HUES48 (cell line): ENCODE measurements around the gene THAP7.

Experiments
- H3K27ac ChIP-seq: one replicate; pipeline ENCODE4 v1.7.0; 2013; ENCODE audit warnings: low read depth, low read length, inconsistent platforms
- H3K27me3 ChIP-seq: 2 replicates; pipeline ENCODE4 v1.6.1; 2013; ENCODE audit warnings: mild to moderate bottlenecking, low read length; ENCODE audit not compliant: control insufficient read depth, insufficient read depth
- H3K36me3 ChIP-seq: 2 replicates; pipeline ENCODE4 v1.6.1; 2013; ENCODE audit warnings: low read length; ENCODE audit not compliant: control insufficient read depth, insufficient read depth
- H3K4me1 ChIP-seq: 2 replicates; pipeline ENCODE4 v1.6.1; 2013; ENCODE audit warnings: mild to moderate bottlenecking, low read length; ENCODE audit not compliant: control insufficient read depth, insufficient read depth
- H3K4me3 ChIP-seq: 2 replicates; pipeline ENCODE4 v1.5.1; 2013; ENCODE audit warnings: mild to moderate bottlenecking, low read depth, low read length
- H3K9ac ChIP-seq: 2 replicates; pipeline ENCODE4 v1.6.1; 2013; ENCODE audit warnings: mild to moderate bottlenecking, low read depth, low read length, moderate library complexity
- H3K9me3 ChIP-seq: 2 replicates; pipeline ENCODE4 v1.6.1; 2013; ENCODE audit warnings: low read length; ENCODE audit not compliant: control insufficient read depth, insufficient read depth

The THAP7 gene

DNA sequence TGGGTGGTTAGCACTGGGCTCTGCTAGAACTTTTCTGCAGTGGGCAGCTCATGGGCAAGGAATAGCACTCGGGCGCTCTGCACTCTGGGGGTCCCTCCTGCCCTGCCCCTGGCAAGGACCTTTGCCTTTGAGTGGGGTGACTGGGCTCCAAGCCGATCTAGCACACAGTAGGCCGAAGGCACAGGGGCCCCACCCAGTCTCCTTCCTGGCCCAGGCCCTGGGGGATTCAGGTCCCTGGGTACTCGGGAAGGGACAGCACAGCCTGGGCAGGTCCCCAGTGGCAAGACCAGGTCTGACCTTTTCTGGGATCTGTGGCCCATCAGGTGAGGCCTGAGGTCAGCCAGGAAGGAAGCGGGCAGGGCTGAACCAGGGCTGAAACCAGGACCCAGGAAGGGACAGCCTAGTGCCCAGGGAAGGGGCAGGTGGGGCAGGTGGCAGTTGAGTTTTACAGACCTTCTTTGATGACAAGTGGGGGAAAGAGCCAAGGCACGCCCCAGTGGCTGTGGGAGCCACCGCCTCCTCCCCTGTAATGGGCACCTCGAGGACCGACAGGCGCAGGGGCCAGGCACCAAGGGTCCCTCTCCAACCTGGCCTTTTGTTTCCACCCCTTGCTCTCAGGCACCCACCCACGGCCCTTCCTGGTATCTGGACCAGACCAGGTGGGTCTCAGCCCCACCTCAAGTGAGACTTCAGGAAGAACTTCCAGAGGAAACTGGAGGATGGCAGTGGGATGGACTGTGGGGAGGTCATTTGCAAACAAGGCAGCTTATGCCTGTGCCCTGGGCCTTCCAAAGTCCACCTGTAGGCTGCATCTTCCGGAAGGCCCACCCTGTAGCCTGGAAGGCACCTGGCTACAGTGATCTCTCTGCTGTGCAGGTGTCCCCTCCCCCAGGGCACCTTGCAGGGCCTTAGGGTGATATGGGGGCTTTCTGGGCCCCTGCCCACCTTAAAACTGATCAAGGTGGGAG lies 35.7 kb downstream of the THAP7 start:
- Histone ChIP-seq H3K9me3 (no peaks in the 10 kb centered on the region), H3K9ac (no peak overlapping the region), H3K36me3 (no peaks in the 10 kb centered on the region), H3K27me3 (peaks cover 83% of the 10 kb centered on the region), H3K4me1 (peaks cover 9% of the 10 kb centered on the region; the same call in 1 of the 2 replicates), H3K4me3 (no peak overlapping the region), H3K27ac (no peak overlapping the region)

DNA sequence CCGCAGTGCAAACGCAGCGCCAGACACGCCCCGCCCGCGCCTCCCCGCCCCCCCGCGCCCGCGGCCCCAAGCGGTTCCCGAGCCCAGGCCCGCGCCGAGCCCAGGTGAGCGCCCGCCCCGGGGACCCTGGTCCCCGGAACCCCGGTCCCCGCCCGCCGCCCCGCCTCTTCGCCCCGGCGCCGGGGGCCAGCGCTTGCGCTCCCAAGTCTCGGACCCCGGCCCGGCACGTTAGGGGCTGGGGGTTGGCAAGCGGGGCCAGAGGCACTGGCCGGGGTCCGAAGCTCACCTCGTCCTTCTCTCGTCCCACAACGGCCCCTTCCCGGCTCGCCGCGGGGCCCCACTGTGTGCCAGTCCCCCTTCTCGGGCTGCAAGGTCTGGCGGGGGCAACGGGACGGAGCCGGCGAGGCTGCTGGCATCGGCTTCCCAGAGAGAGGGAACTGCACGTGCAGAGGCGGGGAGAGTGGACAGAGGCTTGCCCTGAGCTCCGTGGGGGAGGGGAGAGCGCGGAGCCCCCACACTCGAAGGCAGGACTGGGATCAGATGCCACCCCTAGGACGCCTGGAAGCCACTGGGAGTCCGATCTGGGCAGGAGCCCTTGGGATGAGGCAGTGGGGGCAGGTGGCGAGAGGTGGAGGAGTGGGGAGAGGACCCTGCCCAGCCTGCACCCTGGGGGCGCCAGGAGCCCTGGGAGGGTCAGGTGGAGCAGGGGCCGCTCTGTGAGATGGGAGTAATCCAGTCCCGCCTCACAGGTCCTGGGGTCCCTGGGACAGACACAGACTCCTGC lies 36.6 kb downstream of the THAP7 start:
- peaks cover 9% of the 10 kb centered on the region; the same call in 1 of the 2 replicates for H3K4me1 ChIP-seq
- H3K9ac ChIP-seq, result no peak overlapping the region
- H3K36me3 ChIP-seq, result no peaks in the 10 kb centered on the region
- H3K27me3 ChIP-seq, result peaks cover 78% of the 10 kb centered on the region
- peak overlapping the region; percentile 52; the same call in 1 of the 2 replicates for H3K4me3 ChIP-seq
- no peaks in the 10 kb centered on the region for H3K9me3 ChIP-seq
- no peak overlapping the region for H3K27ac ChIP-seq

DNA sequence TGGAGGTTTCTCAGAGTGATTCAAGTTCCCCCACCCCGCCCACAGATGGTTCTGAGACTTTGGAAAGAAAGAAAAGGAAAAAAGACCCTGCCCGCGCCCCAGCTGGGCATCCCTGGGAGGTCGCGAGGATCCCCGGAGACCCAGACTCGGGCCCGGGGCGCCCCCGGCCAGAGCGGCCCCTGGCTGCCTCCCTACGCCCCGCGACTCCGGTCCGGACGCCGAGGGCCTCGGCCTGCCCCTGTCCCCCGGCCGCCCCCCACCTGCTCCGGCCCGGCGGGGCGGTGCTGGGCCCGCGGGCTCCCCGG lies 37.2 kb downstream of the THAP7 start:
- H3K4me1 ChIP-seq, result peaks cover 9% of the 10 kb centered on the region; the same call in 1 of the 2 replicates
- H3K27ac ChIP-seq, result no peak overlapping the region
- H3K9ac ChIP-seq, result no peak overlapping the region
- no peaks in the 10 kb centered on the region for H3K9me3 ChIP-seq
- peak overlapping the region; percentile 52 for H3K4me3 ChIP-seq
- peaks cover 72% of the 10 kb centered on the region for H3K27me3 ChIP-seq
- H3K36me3 ChIP-seq, result no peaks in the 10 kb centered on the region

DNA sequence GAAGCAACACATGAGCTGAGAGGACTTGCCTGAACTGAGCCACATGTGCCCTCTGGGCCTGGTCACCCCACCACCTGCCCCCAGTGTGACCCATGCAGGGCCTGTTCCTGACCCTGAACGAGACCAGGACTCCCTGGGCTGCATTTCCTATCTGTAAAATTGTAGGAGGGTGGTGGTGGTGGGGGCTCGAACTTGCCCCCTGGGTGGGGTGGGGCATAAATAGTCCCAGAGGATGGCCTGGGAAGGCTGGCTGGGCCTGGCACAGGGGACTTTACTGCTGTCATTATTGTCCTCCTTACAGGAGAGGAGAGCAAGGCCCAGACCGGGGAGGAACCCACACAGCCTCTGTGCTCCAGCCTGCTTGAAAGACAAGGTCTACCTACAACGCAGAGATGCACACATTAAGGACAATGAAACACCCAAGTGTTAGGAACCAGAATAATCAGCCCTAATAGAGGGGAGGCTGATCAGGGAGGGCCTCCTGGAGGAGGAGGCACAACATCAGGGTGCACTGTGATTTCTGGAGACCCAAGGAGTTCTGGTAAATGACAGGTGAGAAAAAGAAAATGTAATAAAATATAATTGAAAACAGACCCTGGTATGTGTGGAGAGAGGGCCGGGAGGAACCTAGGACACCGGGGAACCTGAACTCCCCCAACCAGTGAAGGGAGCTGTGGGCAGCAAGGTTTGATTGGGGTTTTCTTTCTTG lies 37.7 kb downstream of the THAP7 start:
- H3K9ac ChIP-seq, result no peak overlapping the region
- H3K36me3 ChIP-seq, result no peaks in the 10 kb centered on the region
- no peaks in the 10 kb centered on the region for H3K9me3 ChIP-seq
- no peak overlapping the region for H3K27ac ChIP-seq
- H3K27me3 ChIP-seq, result peaks cover 67% of the 10 kb centered on the region
- H3K4me3 ChIP-seq, result peak overlapping the region; percentile 52
- peaks cover 9% of the 10 kb centered on the region; the same call in 1 of the 2 replicates for H3K4me1 ChIP-seq

DNA sequence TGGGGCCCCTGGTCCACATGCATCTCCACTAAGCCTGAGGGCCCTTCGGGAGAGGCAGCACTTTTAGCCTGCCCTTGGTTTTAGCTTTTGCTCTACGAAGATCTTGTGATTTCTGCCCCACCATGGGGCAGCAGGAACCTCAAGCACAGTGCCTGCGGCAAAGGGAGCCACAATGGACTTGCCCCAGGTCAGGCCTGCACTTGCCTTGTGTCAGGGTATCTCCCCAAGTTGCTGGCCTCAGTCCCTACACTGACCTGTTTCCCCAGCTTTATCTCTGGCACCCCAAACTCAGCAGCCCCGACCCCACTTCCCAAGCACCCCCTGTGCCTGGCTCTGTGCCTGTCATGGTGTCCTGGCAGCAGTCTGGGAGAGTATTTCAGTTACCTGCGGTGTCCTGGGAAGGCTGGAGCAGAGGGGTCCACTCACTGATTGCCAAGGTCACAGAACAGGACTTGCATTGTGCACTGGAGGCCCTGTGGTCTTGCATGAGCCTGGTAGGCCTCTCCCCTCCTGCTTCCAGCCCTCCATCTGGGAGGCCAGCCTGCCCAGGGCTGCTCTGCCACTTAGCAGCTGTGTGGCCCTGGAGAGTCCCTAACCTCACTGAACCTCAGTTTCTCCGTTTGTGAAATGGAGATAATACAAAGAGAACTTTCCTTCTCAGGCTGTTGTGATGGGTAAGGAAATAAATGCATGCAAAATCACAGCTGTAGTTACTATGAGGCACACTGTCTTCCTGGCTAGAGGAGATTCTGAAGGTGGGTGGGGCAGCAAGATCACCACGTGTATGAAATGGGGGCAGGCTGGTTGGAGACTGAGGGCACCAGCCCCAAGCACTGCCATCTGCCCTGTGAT lies 38.5 kb downstream of the THAP7 start:
- H3K9me3 ChIP-seq, result no peaks in the 10 kb centered on the region
- no peak overlapping the region for H3K9ac ChIP-seq
- peaks cover 9% of the 10 kb centered on the region; the same call in 1 of the 2 replicates for H3K4me1 ChIP-seq
- no peaks in the 10 kb centered on the region for H3K36me3 ChIP-seq
- H3K27me3 ChIP-seq, result peaks cover 61% of the 10 kb centered on the region
- H3K27ac ChIP-seq, result no peak overlapping the region
- H3K4me3 ChIP-seq, result no peak overlapping the region

DNA sequence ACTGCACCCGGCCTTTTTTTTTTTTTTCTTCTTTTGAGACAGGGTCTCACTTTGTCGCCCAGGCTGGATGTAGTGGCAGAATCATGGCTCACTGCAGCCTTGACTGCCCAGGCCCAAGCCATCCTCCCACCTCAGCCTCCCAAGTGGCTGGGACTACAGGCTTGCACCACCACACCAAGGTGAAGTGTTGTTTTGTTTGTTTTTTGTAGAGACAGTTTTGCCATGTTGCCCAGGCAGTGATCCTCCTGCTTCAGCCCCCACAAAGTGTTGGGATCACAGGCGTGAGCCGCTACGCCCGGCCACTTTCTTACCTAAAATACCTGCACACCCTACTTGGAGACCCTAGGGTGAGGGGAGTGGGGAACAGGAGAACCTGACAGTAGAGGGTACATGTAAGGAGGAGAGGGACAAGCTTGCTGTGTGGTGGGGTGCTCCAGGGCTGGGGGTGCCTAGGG lies 39.4 kb downstream of the THAP7 start:
- Histone ChIP-seq H3K27ac (no peak overlapping the region), H3K4me3 (no peak overlapping the region), H3K27me3 (peaks cover 55% of the 10 kb centered on the region), H3K9me3 (no peaks in the 10 kb centered on the region), H3K9ac (no peak overlapping the region), H3K4me1 (peaks cover 5% of the 10 kb centered on the region; the same call in 1 of the 2 replicates), H3K36me3 (no peaks in the 10 kb centered on the region)

DNA sequence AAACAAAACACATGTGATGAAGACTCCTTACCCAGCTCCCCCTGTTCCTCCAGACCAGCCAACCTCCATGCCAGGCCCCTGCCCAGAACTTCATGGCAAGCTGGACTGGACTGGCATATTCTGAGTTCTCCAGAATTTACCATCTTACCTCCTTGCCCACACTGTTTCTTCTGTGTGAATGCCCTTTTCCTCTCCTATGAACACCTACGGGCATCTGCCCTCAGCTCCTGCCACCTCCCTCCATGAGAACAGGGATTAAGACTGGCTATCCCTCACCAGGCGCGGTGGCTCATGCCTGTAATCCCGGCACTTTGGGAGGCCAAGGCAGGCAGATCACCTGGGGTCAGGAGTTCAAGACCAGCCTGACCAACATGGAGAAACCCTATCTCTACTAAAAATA lies 41.3 kb downstream of the THAP7 start:
- no peaks in the 10 kb centered on the region for H3K36me3 ChIP-seq
- no peak overlapping the region for H3K9ac ChIP-seq
- H3K27me3 ChIP-seq, result peaks cover 45% of the 10 kb centered on the region
- H3K4me1 ChIP-seq, result 0 out of 2 replicates have a peak, but pooled peaks cover 6% of the 10 kb centered on the region
- H3K9me3 ChIP-seq, result no peaks in the 10 kb centered on the region
- no peak overlapping the region for H3K27ac ChIP-seq
- H3K4me3 ChIP-seq, result no peak overlapping the region

DNA sequence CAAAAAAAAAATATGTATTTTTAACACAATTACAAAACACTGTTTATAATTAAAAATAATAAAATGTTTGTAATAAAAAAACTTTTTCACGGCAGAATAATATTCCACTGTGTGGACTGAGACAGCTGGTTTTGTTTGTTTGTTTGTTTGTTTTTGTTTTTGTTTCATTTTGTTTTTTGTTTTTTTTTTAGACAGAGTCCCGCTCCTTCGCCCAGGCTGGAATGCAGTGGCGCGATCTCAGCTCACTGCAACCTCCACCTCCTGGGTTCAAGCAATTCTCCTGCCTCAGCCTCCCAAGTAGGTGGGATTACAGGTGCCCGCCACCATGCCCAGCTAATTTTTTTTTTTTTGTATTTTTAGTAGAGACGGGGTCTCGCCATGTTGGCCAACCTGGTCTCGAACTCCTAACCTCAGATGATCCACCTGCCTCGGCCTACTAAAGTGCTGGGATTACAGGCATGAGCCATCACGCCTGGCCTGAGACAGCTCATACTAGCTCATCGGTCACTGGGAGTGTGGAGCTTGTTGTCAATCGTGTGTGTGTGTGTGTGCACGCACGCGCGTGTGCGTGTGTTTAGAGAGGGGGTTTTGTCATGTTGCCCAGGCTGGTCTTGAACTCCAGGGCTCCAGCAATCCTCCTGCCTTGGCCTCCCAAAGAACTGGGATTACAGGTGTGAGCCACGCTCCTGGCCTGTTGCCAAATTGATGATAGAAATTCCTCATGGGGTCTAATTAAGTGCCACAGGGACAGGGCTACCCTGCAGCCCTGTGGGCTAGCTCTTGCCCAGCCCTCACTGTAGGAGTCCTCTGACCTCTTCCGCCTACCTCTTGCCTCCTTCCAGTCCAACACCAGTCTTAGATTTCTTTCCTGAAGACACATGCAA lies 42.1 kb downstream of the THAP7 start:
- no peaks in the 10 kb centered on the region for H3K9me3 ChIP-seq
- H3K4me3 ChIP-seq, result no peak overlapping the region
- H3K36me3 ChIP-seq, result no peaks in the 10 kb centered on the region
- H3K9ac ChIP-seq, result no peak overlapping the region
- H3K27ac ChIP-seq, result no peak overlapping the region
- H3K4me1 ChIP-seq, result 0 out of 2 replicates have a peak, but pooled peaks cover 6% of the 10 kb centered on the region
- H3K27me3 ChIP-seq, result peaks cover 39% of the 10 kb centered on the region

DNA sequence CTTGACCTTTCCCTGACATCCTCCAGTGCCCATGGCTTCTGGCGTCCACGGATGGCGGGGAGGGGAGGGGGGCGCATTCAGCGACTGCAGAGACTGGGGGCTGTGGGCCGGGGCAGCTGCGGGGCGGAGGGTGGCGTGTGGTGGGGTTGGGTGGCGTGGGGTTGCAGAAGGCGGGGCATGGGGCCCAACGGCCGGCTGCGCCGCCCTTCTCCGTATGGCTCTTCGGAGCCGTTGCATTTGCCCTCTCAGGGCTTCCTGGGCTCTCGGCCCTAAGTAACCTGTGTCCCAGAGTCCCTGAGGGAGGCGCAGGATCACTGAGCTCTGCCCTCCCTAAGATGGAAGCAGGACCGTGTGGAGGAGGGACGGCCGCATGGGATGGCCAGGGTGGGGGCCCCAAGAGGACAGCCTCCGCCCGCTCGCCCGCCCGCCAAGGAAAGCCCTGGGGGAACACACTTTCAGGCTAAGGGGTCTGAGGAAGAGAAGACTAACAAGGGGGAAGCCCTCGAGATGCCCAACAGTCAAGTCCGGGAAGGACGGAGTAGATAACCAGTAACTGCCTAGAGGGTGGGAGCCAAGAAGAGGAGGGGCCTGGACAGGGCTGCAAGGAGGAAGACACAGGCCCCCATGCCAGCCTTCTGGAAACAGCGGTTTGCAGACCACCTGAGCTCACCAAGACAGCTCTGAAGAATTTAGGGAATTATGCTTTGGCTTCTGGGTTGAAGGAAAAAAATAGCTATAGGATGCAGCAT lies 44.1 kb downstream of the THAP7 start:
- Histone ChIP-seq H3K27ac (no peak overlapping the region), H3K36me3 (peaks cover 13% of the 10 kb centered on the region), H3K4me1 (0 out of 2 replicates have a peak, but pooled peaks cover 2% of the 10 kb centered on the region), H3K4me3 (peak overlapping the region; percentile 69), H3K9ac (no peak overlapping the region), H3K27me3 (peaks cover 19% of the 10 kb centered on the region), H3K9me3 (no peaks in the 10 kb centered on the region)
